A549 treated with ZK216348 at 1 μM for 4 hours (cell line): ENCODE data around the gene SPATA31A6. TPM values are rescaled to one million over a fixed set of nuclear protein-coding genes. Genes with fewer than 3 reads are reported as not detected.

ENCODE experiments used
- total RNA-seq: library from RNA; stranded (reverse); fragments of 200-300 nt; extraction: Qiagen RNA extraction; gene quantifications from 5 replicates; pipeline ENCODE4 v1.2.3, GENCODE V29; 2022; ENCODE audit warnings: low read depth

SPATA31A6 gene
- total RNA-seq, result not detected in 5 replicates

DNA sequence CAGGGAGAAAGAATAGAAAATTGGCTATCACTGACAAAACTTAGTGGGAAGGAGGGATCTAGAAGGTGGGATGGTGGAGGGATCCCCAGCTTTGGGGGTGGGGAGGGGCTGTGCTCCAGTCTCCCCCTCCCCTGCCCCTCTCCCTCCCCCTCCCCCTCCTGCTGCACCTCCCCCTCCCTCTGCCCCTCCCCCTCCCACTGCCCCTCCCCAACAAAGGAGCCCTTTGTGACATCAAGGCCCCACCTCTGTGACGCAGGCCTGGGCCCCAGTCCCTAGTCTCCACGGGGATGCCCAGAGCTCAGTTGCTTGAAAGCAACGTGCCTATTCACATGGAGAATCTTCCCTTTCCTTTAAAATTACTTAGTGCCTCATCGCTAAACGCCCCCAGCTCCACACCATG is at the start of gene SPATA31A6:
Gene SPATA31A6 (plus strand): TSS at position 301 of the 400 bp plus-strand sequence. CDS start 29 bp downstream, at position 330.

Other genes starting within 250 kb of the SPATA31A6 start
- gene CNTNAP3B, start 54.2 kb upstream of the SPATA31A6 start, total RNA-seq, result 14.2 to 19.3 TPM (median 16.7 TPM) in 5 replicates